ENCODE measurements around the gene SLC1A4.
"Not testable (repeated sequence)": the region's sequence is repeated elsewhere in the genome, so short reads cannot be mapped to it uniquely, and the experiment has no call there.

Gene SLC1A4

DNA sequence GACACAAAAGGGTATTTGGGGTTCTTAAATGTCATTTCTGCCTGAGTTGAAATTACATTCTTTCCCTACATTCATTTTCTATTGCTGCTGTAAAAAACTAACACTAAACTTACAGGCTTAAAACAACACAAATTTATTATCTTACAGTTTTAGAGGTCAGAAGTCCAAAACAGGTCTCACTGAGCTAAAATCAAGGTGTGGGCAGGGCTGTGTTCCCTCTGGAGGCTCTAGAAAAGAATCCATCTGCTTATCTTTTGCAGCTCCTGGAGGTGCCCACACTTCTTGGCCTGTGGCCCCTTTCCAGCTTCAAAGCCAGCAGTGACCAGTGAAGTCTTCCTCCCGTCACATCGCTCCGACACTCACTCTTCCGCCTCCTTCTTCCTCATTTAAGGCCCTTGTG, 23.2 kb upstream of the SLC1A4 start:
- TF ChIP-seq, protein P1, sequence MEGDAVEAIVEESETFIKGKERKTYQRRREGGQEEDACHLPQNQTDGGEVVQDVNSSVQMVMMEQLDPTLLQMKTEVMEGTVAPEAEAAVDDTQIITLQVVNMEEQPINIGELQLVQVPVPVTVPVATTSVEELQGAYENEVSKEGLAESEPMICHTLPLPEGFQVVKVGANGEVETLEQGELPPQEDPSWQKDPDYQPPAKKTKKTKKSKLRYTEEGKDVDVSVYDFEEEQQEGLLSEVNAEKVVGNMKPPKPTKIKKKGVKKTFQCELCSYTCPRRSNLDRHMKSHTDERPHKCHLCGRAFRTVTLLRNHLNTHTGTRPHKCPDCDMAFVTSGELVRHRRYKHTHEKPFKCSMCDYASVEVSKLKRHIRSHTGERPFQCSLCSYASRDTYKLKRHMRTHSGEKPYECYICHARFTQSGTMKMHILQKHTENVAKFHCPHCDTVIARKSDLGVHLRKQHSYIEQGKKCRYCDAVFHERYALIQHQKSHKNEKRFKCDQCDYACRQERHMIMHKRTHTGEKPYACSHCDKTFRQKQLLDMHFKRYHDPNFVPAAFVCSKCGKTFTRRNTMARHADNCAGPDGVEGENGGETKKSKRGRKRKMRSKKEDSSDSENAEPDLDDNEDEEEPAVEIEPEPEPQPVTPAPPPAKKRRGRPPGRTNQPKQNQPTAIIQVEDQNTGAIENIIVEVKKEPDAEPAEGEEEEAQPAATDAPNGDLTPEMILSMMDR (conservative IDR thresholded peaks at IDR 0.05), result no peak

DNA sequence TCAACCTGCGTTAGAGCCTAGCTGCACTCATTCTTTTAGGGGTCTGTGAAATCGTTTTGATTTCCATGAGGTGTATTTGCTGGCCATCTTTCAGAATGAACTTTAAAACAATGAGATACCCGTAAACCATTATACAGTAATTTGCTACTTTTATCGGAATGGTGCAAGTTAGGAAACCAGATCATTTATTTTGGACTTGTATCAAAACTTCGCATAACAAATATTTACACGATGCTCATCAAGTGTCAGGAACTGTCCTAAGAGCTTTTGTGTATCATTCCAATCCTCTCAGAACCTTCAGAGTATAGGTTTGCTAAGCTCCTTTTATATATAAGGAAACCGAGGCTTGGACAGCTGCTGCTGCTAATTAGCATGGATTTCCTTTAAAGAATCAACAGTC, 22.4 kb upstream of the SLC1A4 start:
- TF ChIP-seq, protein P1 (conservative IDR thresholded peaks at IDR 0.05), result no peak
- H3K27ac ChIP-seq, result no peak overlapping the region

More for the DNA sequence above, 23.2 kb upstream of the SLC1A4 start:
- H3K27ac ChIP-seq, result no peak overlapping the region

DNA sequence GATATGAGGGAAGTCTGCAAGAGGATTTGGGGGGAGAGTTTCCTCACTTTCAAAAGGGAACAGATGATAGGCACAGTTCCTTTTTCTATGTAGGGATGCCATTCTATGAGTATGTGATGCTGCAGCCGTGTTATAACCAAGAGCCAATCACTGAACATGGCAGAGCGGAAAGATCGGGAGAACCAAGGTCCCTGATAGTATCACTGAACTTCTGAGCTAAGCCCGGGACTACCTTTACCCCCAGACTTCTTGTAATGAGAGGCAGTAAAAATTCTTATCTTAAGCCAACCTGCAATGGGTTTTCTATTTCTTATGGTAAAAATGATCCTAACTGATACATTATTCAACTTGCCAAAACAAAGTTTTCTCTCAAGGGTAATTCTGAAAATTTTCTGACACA, 21.6 kb upstream of the SLC1A4 start:
- TF ChIP-seq, protein P1 (conservative IDR thresholded peaks at IDR 0.05), result no peak
- no peak overlapping the region for H3K27ac ChIP-seq

DNA sequence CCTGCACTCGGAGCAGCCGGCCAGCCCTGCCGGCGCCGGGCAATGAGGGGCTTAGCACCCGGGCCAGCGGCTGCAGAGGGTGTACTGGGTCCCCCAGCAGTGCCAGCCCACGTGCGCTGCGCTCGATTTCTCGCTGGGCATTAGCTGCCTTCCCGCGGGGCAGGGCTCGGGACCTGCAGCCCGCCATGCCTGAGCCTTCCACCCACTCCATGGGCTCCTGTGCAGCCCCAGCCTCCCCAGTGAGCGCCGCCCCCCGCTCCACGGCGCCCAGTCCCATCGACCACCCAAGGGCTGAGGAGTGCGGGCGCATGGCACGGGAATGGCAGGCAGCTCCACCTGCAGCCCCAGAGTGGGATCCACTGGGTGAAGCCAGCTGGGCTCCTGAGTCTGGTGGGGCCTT, 20.1 kb upstream of the SLC1A4 start:
- H3K27ac ChIP-seq, result not testable (repeated sequence)

DNA sequence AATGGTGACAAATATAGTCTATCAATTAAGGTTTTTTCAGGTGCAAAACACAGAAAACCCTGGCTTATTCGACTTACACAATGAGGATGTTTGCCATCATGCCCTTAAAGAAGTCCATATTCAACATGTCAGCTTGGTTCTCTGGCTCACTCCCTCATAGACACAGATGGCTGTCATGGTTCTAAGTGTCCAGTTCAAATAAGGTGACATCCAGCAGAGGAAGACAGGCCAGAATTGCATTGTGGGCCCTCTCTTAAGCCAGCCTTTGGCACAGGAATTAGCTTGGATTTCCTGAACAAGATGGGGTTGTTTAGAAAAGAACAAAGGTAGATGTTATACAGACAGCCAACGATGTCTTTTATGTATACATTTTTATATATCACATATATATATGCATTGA, 18.7 kb upstream of the SLC1A4 start:
- TF ChIP-seq, protein P1 (conservative IDR thresholded peaks at IDR 0.05), result no peak
- H3K27ac ChIP-seq, result no peak overlapping the region

DNA sequence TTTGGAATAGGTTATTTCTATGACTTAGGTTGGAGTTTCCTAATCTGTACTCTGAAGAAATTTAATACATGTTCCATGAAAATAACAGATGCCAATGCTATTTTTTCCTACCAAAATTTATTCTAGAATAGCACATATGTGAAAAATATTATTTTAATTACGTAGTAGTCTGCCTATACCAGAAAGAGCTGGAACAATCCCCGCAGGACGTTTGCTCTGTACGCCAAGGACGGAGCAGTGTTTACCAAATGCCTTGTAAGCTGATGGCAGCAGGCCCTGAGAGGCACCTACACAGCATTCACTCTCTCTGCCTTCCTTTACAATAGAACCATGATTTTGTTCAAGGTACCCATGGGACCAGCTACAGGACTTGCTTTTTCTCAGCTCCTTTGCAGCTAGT, 16.8 kb upstream of the SLC1A4 start:
- peak overlapping the region; percentile 18; the same call in 1 of the 2 replicates for H3K27ac ChIP-seq
- TF ChIP-seq, protein P1 (conservative IDR thresholded peaks at IDR 0.05), result no peak

DNA sequence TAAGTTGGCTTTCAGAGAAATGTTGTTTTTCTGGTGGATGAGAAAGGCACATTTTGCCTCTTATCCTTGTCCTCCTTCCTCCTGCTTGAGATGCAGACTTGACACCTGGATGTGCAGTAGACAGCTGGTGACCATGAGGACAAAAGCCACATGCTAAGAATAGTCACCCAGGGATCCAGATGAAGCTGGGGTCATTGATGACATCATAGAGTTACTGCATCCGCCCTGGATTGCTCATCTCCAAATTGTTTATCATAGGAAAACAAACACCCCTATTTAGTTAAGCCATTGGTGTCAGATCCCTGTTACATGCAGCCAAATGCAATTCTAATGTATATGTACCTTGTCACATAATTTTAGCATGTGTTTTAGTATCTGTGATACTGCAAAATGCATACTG, 16.3 kb upstream of the SLC1A4 start:
- TF ChIP-seq, protein P1 (conservative IDR thresholded peaks at IDR 0.05), result no peak
- peak overlapping the region; percentile 18; the same call in 1 of the 2 replicates for H3K27ac ChIP-seq

DNA sequence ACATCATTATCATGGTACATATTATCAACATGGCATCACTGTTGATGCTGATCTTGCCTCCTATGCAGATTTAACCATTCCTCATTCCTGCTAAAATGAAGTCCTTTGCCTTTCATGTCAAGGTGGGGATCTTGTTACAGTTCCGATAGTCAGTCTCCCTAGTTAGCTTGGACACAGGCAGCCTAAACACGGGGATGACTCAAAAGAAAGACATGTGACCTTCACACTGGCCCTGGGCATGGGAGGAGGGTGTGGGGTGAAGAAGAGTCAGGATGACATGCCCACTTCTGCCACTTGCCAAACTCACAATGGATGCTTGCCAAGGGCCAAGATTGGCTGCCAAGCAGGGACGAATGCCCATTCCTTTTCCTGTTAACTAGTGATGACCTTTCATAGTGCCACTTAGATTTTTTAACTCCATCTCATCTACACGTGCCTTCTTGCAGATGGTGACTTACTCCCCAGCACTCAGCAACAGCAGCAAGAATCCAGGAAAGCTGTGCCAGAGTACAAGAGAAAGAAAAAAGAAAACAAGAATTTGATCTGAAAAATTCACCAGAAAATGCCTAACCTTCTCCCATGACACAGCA, 13.9 kb upstream of the SLC1A4 start:
- H3K27ac ChIP-seq, result peak overlapping the region; percentile 55
- TF ChIP-seq, protein P1 (conservative IDR thresholded peaks at IDR 0.05), result no peak
